Kidney (tissue), 14 donors: ENCODE measurements around the gene TRAP1. TPM values are rescaled to one million over a fixed set of nuclear protein-coding genes. Genes with fewer than 3 reads are reported as not detected.

Experiments
- DNase-seq, 5 donors: peaks; one replicate each; pipeline ENCODE4 v3.0.0-alpha.2; 2013 to 2020
- FAIRE-seq: peaks from 2 replicates; lab custom pipeline; 2012; peaks lifted over from hg19 to GRCh38; lab: Jason Lieb, UNC
- H3K27ac ChIP-seq, 2 donors: one replicate each; pipeline ENCODE4 v1.7.0; 2013; ENCODE audit warnings: low read depth in 2 of 2, low read length in 2 of 2, inconsistent platforms in 1 of 2
- H3K27me3 ChIP-seq: one replicate; pipeline ENCODE4 v1.7.1; 2013; ENCODE audit warnings: low read length, inconsistent platforms; ENCODE audit not compliant: control insufficient read depth, insufficient read depth
- H3K36me3 ChIP-seq, 3 donors: one replicate each; pipeline versions ENCODE4 v1.7.0 to v1.7.1; 2013; ENCODE audit warnings: low read length in 3 of 3, control low read depth in 1 of 3, inconsistent platforms in 1 of 3; ENCODE audit not compliant: insufficient read depth in 3 of 3, control insufficient read depth in 2 of 3
- H3K4me1 ChIP-seq, 3 donors: one replicate each; pipeline versions ENCODE4 v1.7.0 to v1.7.1; 2013; ENCODE audit warnings: low read length in 3 of 3, inconsistent platforms in 1 of 3, low read depth in 1 of 3; ENCODE audit not compliant: control insufficient read depth in 2 of 3, insufficient read depth in 2 of 3
- H3K4me3 ChIP-seq, 3 donors: one replicate each; pipeline versions ENCODE4 v1.7.0 to v1.8.1; 2013; ENCODE audit warnings: low read length in 3 of 3, control low read depth in 1 of 3, inconsistent platforms in 1 of 3
- H3K9ac ChIP-seq, 3 donors: one replicate each; pipeline versions ENCODE4 v1.7.0 to v1.7.1; 2013; ENCODE audit warnings: low read length in 3 of 3, control low read depth in 1 of 3, inconsistent platforms in 1 of 3
- H3K9me3 ChIP-seq, 3 donors: one replicate each; pipeline versions ENCODE4 v1.7.0 to v1.7.1; 2013; ENCODE audit warnings: low read length in 3 of 3, control low read depth in 1 of 3, inconsistent platforms in 1 of 3; ENCODE audit not compliant: control insufficient read depth in 2 of 3, insufficient read depth in 1 of 3
- intact Hi-C: fragments of 100-400 bp; cut with DNase I; formaldehyde crosslinking; loops from one replicate; pipeline ENCODE4 v1.11.1; 2022
- polyA plus RNA-seq: library from polyadenylated mRNA; stranded (reverse); fragments of 350-450 nt; fragmentation: Illumina TruSeq; extraction: RNeasy Lipid Tissue Mini Kit (QIAGEN cat#74804); gene quantifications from one replicate; pipeline ENCODE4 v1.2.3, GENCODE V29; 2014; ENCODE audit warnings: low read depth, low replicate concordance; ENCODE audit not compliant: insufficient read depth
- total RNA-seq: library from RNA; stranded (reverse); fragmentation: NEBNext Ultra II Directional; extraction: Animal tissue kit (Norgen Biotek cat#: 25700); gene quantifications from one replicate; pipeline ENCODE4 v1.2.1, GENCODE V29; 2021
- TF ChIP-seq, protein P1 (sequence below): IDR thresholded peaks from 3 replicates; pipeline ENCODE4 v1.5.1; 2012; ENCODE audit warnings: mild to moderate bottlenecking, moderate library complexity, borderline replicate concordance; ENCODE audit not compliant: insufficient read depth; ENCODE audit errors: extremely low read depth
- donor health status: control.
- donor health status: control.
- donor health status: control.
- donor health status: control.
- donor health status: control.
- donor health status: DM: yes; HTN: yes; CAD: no.
- donor health status: Normal renal cell carcinoma (clear cell type).

The TRAP1 gene
- total and polyA plus RNA-seq, 2 donors from 2014 or later, result 86.3 to 88.8 TPM

- TF ChIP-seq, protein P1, sequence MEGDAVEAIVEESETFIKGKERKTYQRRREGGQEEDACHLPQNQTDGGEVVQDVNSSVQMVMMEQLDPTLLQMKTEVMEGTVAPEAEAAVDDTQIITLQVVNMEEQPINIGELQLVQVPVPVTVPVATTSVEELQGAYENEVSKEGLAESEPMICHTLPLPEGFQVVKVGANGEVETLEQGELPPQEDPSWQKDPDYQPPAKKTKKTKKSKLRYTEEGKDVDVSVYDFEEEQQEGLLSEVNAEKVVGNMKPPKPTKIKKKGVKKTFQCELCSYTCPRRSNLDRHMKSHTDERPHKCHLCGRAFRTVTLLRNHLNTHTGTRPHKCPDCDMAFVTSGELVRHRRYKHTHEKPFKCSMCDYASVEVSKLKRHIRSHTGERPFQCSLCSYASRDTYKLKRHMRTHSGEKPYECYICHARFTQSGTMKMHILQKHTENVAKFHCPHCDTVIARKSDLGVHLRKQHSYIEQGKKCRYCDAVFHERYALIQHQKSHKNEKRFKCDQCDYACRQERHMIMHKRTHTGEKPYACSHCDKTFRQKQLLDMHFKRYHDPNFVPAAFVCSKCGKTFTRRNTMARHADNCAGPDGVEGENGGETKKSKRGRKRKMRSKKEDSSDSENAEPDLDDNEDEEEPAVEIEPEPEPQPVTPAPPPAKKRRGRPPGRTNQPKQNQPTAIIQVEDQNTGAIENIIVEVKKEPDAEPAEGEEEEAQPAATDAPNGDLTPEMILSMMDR, result no peak
- DNase-seq (no peak), FAIRE-seq (no peak)
- peaks cover 0 to 62% (median 18%) of the 10 kb centered on the region in 3 donors for H3K36me3 ChIP-seq
- H3K4me1 ChIP-seq, result peaks cover 0 to 4% (median 0%) of the 10 kb centered on the region in 3 donors
- no peaks in the 10 kb centered on the region for H3K9me3 ChIP-seq
- intact Hi-C loops, result no loop called here
- no peaks in the 10 kb centered on the region for H3K27me3 ChIP-seq
- H3K9ac ChIP-seq, result no peak overlapping the region
- H3K27ac ChIP-seq, result no peak overlapping the region
- no peak overlapping the region for H3K4me3 ChIP-seq
These were observed 54.7 kb downstream of the TRAP1 start for GRCh38 chr16:3662601-3663000.

GRCh38 chr16:3661922-3662321 is 55.4 kb downstream of the TRAP1 start:
- Histone ChIP-seq H3K9ac (no peak overlapping the region), H3K9me3 (no peaks in the 10 kb centered on the region), H3K4me3 (no peak overlapping the region), H3K27me3 (no peaks in the 10 kb centered on the region), H3K4me1 (peaks cover 0 to 7% (median 0%) of the 10 kb centered on the region in 3 donors), H3K36me3 (peaks cover 0 to 69% (median 24%) of the 10 kb centered on the region in 3 donors), H3K27ac (no peak overlapping the region)
- intact Hi-C loops, result no loop called here
- TF ChIP-seq, protein P1, result no peak
- no peak for FAIRE-seq
- no peak for DNase-seq

DNA sequence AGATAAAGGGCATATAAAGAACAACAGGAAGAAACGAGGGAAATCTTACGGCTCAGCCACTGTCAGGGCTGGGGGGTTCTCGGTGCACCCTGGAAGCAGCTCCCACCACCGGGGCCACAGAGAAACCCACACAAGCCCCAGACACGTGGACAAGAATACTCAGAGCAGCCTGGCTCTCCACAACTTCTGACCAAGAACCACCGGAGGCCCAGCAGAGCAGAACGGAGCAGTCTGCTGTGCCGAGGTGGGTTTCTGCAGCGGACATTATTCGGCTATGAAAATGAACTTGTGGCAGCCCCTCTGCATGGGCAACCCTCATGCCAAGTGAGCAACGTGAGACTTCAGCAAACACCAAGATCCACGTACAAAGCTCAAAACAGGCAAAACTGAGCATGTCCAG is 56.0 kb downstream of the TRAP1 start:
- Histone ChIP-seq H3K9ac (no peak overlapping the region), H3K4me3 (no peak overlapping the region), H3K27me3 (no peaks in the 10 kb centered on the region), H3K27ac (no peak overlapping the region), H3K36me3 (peaks cover 0 to 74% (median 28%) of the 10 kb centered on the region in 3 donors), H3K4me1 (peaks cover 0 to 7% (median 0%) of the 10 kb centered on the region in 3 donors), H3K9me3 (no peaks in the 10 kb centered on the region)
- TF ChIP-seq, protein P1, result no peak
- no peak for DNase-seq
- no peak for FAIRE-seq
- intact Hi-C loops, result no loop called here

DNA sequence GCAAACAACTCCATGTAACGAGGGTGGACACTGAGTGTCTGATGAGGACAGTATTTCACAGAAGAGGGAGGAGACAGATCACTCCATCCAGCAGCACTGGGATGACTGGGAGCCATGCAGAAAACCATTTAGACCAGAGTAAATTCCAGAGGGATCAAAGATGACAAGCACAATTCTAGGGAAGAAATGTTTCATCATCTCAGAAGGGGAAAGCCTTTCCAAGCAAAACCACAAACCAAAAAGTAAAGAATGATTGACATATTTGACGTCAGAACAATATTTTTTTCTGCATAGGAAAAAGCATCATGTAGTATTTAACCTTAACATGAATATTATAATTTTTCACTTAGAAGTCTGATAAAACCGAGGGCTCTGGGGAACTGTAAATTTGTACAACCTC is 58.1 kb downstream of the TRAP1 start:
- no peak overlapping the region for H3K27ac ChIP-seq
- no peak for FAIRE-seq
- TF ChIP-seq, protein P1, result no peak
- H3K4me1 ChIP-seq, result peaks cover 0 to 7% (median 0%) of the 10 kb centered on the region in 3 donors
- no peak for DNase-seq
- peaks cover 0 to 57% (median 28%) of the 10 kb centered on the region in 3 donors for H3K36me3 ChIP-seq
- H3K4me3 ChIP-seq, result no peak overlapping the region
- no peaks in the 10 kb centered on the region for H3K27me3 ChIP-seq
- no peak overlapping the region for H3K9ac ChIP-seq
- intact Hi-C loops, result no loop called here
- no peaks in the 10 kb centered on the region for H3K9me3 ChIP-seq
